ENCODE data around the gene CHCHD5.
A peak's percentile ranks its signal among the peaks of the same experiment; 100 is the strongest.
"Not testable (repeated sequence)": the region's sequence is repeated elsewhere in the genome, so short reads cannot be mapped to it uniquely, and the experiment has no call there.

The CHCHD5 gene, protein sequence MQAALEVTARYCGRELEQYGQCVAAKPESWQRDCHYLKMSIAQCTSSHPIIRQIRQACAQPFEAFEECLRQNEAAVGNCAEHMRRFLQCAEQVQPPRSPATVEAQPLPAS

DNA sequence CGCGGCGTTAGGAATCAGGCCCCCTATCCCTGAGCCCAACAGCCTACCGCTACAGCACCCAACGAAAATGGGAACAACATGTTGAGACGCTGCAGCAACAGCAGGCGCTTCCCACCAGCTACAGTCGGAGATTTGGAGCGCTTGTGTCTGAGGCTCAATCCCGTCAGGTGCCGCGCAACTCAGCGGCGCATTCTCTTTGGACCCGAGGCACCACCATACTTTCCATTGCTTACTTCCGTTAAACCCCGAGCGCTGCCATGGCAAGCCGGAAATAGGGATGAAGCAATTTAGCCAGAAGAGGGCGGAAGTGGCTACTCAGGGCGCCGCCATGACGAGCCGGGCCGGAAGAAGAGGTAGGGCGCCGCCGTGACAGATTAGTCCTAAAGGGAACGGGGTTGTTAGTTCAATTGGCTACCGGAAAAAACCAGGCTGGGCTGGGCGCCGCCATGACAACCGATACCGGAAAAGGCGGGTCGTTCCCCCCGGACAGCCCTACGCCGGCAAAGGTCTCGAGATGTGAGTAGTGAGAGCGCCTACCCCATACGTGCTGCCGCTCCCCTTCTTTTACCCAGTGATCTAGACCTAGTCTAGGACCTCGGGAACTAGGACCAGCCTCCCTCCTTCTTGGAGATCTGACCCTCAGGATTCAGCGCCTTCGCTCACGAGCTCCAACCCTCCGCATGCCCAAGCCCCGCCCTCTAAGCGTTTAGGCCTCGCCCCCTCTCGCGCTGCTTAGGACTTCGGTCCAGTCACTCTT, at the start of gene CHCHD5:
TSS of gene CHCHD5 (plus strand) at position 476 of the 757 bp plus-strand sequence. CDS start at position 515, 39 bp downstream.
- DNase-seq (ENCODE audit: low read depth in 3 of 3) = peak; percentile 73 to 82 (median 80)

GRCh38 chr2:112534826-112535225, 49.6 kb upstream of the CHCHD5 start:
- DNase-seq (ENCODE audit: low read depth in 3 of 3) = no peak

DNA sequence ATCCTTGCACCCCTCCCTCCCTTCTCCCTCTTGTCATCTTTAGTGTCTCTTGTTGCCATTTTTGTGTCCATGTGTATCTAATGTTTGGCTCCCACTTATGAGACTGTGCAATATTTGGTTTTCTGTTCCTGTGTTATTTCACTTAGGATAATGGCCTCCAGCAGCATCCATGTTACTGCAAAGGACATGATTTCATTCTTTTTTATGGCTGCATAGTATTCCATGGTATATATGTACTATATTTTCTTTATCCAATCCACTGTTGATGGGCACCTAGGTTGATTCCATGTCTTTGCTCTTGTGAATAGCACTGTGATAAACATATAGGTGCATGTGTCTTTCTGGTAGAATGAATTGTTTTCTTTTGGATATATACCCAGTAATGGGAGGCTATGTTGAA, 47.7 kb upstream of the CHCHD5 start:
- not testable (repeated sequence) for DNase-seq (ENCODE audit: low read depth in 3 of 3)

GRCh38 chr2:112539306-112539705, 45.1 kb upstream of the CHCHD5 start:
- no peak for DNase-seq (ENCODE audit: low read depth in 3 of 3)

DNA sequence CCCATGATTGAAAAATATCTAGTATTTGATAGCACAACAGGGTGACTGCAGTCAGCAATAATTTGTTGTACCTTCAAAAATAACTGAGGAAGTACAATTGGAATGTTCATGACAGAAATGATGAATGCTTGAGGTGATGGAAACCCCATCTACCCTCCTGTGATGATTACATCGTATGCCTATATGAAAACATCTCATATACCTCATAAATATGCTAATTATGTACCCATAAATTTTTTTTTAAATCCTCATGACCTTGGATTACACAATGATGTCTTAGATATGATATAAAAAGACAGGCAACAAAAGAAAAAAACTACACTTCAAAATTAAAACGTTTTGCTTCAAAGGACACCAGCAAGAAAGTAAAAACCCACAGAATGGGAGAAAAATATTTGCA, 43.5 kb upstream of the CHCHD5 start:
- no peak for DNase-seq (ENCODE audit: low read depth in 3 of 3)

- peak in 1 of 3 experiments; percentile 40 for DNase-seq (ENCODE audit: low read depth in 3 of 3)
Observed at GRCh38 chr2:112541315-112542122, 42.9 kb upstream of the CHCHD5 start.

GRCh38 chr2:112542123-112542983, 42.1 kb upstream of the CHCHD5 start, which contains the start of gene POLR1B:
TSS of gene POLR1B (plus strand) at chr2:112542465. CDS start at chr2:112542495, 30 bp downstream.
- peak; percentile 48 to 62 (median 62) for DNase-seq (ENCODE audit: low read depth in 3 of 3)

DNA sequence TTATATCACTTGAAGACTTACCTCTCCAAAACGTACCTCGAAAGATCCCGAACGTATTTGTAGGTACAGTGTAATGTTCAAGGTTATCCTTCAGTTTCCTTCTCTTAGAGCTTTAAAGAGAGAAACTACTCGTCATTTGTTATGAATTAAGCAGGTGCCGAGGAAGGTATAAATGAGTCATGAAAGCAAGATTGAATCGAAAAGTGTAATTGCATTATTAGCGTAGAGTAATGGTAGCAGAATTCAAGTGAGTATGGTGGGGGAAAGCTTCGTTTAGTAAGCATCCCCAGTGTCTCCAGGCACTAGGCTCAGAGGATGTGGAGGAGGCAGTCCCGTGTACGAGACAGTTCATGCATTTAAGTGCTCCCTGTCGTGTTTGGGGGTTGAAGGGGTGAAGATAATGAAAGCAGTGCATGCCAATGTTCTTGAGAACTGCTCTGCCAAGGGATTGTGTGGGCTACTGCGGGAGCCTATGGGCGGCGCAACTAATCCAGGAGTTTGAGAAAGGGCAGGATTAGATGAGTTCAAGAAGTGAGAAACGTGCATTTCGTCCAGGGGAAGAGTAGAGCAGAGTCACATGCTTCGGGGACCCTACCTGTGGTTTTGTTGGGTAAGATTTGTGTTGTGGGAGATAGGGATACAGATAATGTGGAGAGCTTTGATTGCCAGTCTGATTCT, 41.3 kb upstream of the CHCHD5 start:
- DNase-seq (ENCODE audit: low read depth in 3 of 3) = no peak

DNA sequence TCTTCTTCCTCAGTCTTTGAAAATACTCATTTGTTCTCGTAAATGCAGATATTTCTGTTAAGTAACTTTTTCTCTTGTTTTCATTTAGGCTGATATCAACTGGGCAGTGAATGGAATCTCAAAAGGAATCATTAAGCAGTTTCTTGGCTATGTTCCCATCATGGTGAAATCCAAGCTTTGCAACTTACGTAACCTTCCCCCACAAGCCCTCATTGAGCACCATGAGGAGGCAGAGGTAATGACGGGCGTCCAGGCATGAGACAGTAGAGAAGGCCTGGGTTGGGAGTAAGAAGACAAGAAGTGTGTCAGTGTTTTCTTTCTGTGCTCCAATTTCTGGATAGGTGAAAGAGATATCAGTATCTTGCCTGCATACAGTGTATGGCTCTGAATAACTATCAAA, 37.1 kb upstream of the CHCHD5 start:
- no peak for DNase-seq (ENCODE audit: low read depth in 3 of 3)

GRCh38 chr2:112548980-112549379, 35.4 kb upstream of the CHCHD5 start:
- DNase-seq (ENCODE audit: low read depth in 3 of 3) = no peak

DNA sequence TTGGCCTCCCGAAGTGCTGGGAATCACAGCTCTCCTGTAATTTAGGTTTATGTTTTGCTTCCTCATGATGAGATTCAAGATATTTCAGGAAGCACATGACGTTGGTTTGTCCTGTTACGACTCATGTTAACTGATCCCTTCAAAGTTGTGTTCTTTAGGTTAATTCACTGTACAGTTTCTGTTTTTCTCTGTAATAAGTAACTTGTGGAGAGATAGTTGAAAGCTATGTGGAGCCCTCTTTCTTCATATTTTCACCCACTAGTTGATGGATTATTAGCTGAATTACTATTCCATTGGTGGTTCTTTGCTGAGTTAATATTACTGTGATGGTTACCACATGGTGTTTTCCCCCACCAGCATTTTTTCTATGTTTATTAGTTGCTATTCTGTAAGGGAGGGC, 18.3 kb upstream of the CHCHD5 start:
- no peak for DNase-seq (ENCODE audit: low read depth in 3 of 3)

DNA sequence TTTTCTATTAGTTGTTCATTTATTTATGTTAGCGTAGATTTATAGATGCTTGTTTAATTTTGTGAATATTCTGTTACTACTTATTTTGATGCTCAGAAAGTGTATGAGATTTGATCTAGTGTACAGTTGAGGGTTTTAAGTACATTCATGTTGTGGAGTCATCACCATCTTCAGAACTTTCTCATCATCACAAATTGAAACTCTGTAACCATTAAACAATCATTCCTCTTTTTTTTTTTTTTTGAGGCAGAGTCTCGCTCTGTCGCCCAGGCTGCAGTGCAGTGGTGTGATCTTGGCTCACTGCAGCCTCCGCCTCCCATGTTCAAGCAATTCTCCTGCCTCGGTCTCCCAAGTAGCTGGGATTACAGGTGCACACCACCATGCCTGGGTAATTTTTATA, 17.9 kb upstream of the CHCHD5 start:
- DNase-seq (ENCODE audit: low read depth in 3 of 3) = not testable (repeated sequence)

GRCh38 chr2:112572005-112572404, 12.4 kb upstream of the CHCHD5 start:
- DNase-seq (ENCODE audit: low read depth in 3 of 3) = no peak

GRCh38 chr2:112577756-112578155, 6.7 kb upstream of the CHCHD5 start:
- DNase-seq (ENCODE audit: low read depth in 3 of 3) = no peak

GRCh38 chr2:112579241-112579640, 5.2 kb upstream of the CHCHD5 start:
- DNase-seq (ENCODE audit: low read depth in 3 of 3) = no peak

GRCh38 chr2:112580084-112580483, 4.3 kb upstream of the CHCHD5 start:
- DNase-seq (ENCODE audit: low read depth in 3 of 3) = no peak

- DNase-seq (ENCODE audit: low read depth in 3 of 3) = peak in 1 of 3 experiments; percentile 6
Observed at GRCh38 chr2:112582314-112582746, 2.1 kb upstream of the CHCHD5 start.

- DNase-seq (ENCODE audit: low read depth in 3 of 3) = no peak
Observed at GRCh38 chr2:112583497-112584133, 794 bp upstream of the CHCHD5 start.

DNA sequence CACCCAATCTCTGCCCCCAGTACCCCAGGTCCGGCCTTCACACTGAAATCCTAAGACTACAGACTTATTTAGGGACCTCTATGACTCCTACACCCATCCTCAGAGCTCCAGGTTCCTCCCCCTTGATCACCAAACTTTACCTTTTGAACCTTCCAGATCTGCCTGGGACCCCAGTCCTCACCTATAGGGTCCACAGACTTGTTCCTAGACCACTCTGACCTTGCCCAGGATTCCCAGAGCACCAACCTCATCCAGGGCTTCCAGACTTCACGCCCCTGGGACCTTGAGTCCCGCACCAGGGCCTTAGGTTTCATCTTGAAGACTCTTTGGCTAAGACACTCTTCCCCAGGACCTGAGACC, 462 bp downstream of the CHCHD5 start:
- DNase-seq (ENCODE audit: low read depth in 3 of 3) = no peak

DNA sequence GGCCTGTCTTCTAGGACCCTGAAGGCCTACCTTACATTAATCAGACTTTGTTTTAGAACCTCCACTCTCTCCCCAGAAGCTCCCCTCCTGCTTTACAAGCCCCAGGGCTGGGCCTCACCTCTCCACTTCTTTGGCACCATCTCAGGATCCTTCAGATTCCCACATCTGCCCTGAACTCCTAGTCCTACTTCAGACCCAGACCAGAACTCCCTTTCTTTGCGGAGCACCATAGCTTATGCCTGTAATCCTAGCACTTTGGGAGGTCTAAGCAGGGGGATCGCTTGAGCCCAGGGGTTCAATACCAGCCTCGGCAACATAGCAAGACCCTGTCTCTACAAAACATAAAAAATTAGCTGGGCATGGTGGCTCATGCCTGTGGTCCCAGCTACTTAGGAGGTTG, 991 bp downstream of the CHCHD5 start:
- DNase-seq (ENCODE audit: low read depth in 3 of 3) = no peak

Data from stimulated activated CD4-positive, alpha-beta T cell treated with anti-CD3 and anti-CD28 coated beads, TNF-alpha, amount 100 ng/mL, for 4 hours (primary cell).